IgD-negative memory B cell (primary cell): ENCODE results near the gene NCBP3. TPM values are rescaled to one million over a fixed set of nuclear protein-coding genes. Genes with fewer than 3 reads are reported as not detected.
"Not testable (repeated sequence)": the region's sequence is repeated elsewhere in the genome, so short reads cannot be mapped to it uniquely, and the experiment has no call there.

Experiments
- H3K27ac Mint-ChIP-seq, 3 donors: one replicate each; pipeline ENCODE4 v1.8.0; 2020 to 2022; ENCODE audit warnings: mild to moderate bottlenecking in 3 of 3, mixed read lengths in 3 of 3, moderate library complexity in 1 of 3
- H3K27me3 Mint-ChIP-seq: one replicate; pipeline ENCODE4 v1.8.0; 2021; ENCODE audit warnings: mixed read lengths
- H3K36me3 Mint-ChIP-seq: one replicate; pipeline ENCODE4 v1.8.0; 2020; ENCODE audit warnings: mild to moderate bottlenecking, mixed read lengths
- H3K4me1 Mint-ChIP-seq, 3 donors: one replicate each; pipeline ENCODE4 v1.8.0; 2020 to 2022; ENCODE audit warnings: mixed read lengths in 3 of 3, mild to moderate bottlenecking in 1 of 3
- H3K4me3 Mint-ChIP-seq, 4 donors: one replicate each; pipeline ENCODE4 v1.8.0; 2020 to 2022; ENCODE audit warnings: mild to moderate bottlenecking in 4 of 4, mixed read lengths in 4 of 4, moderate library complexity in 3 of 4
- H3K9me3 Mint-ChIP-seq, 3 donors: one replicate each; pipeline ENCODE4 v1.8.0; 2020 to 2021; ENCODE audit warnings: mixed read lengths in 3 of 3, mild to moderate bottlenecking in 1 of 3
- polyA plus RNA-seq: library from polyadenylated mRNA; unstranded; fragments of 300-500 nt; fragmentation: Illumina TruSeq; gene quantifications from one replicate; pipeline ENCODE4 v1.2.3, GENCODE V29; 2021

The NCBP3 gene
- polyA plus RNA-seq, 1 donor from 2014 or later: 12.5 TPM

DNA sequence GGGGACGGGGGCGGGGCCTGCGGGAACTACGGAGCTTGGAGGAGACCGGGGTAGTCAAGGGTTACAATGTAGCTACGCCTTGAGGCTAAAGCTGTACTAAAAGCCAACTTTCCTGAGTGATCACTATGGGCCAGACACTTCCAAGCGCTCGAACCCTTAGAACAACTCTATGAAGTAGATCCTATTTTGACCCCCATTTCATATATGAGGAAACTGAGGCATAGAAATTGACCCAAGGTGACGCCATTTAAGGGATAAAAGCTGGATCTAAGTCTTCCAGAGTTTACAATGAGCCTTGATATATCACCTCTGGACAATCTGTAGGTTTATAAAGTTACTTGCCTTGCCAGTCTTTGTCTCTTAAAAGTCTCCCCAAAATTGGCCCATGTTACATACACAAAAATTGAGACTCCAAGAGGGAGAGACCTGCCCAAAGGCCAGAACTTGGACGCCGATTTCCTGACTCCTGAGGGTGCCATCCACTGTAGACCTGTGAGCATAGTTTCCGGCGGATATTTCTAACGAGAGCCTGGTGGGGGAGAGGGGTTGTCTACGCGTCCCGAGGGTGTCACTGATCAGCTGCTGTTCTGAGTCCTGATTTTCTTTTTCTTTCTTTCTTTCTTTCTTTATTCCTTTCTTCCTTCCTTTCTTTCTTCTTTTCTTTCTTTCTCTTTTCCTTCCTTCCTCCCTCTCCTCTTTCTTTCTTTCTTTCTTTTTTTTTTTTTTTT is 555 bp upstream of the NCBP3 start:
- Mint-ChIP-seq H3K27ac (peak overlapping the region; percentile 10 to 88 (median 23)), H3K9me3 (no peaks in the 10 kb centered on the region), H3K36me3 (peaks cover 3% of the 10 kb centered on the region), H3K4me1 (peaks cover 13 to 21% (median 14%) of the 10 kb centered on the region in 3 donors), H3K27me3 (no peaks in the 10 kb centered on the region), H3K4me3 (peak overlapping the region; percentile 90 to 98 (median 96))

- Mint-ChIP-seq H3K36me3 (peaks cover 3% of the 10 kb centered on the region), H3K9me3 (no peaks in the 10 kb centered on the region), H3K4me3 (peak overlapping the region; percentile 90 to 98 (median 96)), H3K4me1 (peaks cover 13 to 19% (median 14%) of the 10 kb centered on the region in 3 donors), H3K27ac (peak overlapping the region; percentile 88 to 90 (median 89)), H3K27me3 (no peaks in the 10 kb centered on the region)
Observed at GRCh38 chr17:3845291-3845620, 790 bp downstream of the NCBP3 start.

DNA sequence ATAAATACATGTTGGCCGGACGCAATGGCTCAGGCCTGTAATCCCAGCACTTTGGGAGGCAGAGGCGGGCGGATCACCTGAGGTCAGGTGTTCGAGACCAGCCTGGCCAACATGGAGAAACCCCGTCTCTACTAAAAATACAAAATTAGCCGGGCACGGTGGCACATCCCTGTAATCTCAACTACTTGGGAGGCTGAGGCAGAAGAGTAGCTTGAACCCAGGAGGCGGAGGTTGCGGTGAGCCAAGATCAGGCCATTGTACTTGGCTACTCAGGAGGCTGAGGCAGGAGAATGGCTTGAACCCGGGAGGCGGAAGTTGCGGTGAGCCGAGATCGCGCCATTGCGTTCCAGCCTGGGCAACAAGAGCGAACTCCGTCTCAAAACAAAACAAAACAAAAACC is 1.5 kb downstream of the NCBP3 start:
- H3K4me1 Mint-ChIP-seq: peaks cover 13 to 19% (median 14%) of the 10 kb centered on the region in 3 donors
- H3K27me3 Mint-ChIP-seq, H3K36me3 Mint-ChIP-seq, H3K9me3 Mint-ChIP-seq: not testable (repeated sequence)
- peak overlapping the region; percentile 49 to 96 (median 76) for H3K4me3 Mint-ChIP-seq
- peak overlapping the region in 1 of 3 donors; percentile 33 for H3K27ac Mint-ChIP-seq

DNA sequence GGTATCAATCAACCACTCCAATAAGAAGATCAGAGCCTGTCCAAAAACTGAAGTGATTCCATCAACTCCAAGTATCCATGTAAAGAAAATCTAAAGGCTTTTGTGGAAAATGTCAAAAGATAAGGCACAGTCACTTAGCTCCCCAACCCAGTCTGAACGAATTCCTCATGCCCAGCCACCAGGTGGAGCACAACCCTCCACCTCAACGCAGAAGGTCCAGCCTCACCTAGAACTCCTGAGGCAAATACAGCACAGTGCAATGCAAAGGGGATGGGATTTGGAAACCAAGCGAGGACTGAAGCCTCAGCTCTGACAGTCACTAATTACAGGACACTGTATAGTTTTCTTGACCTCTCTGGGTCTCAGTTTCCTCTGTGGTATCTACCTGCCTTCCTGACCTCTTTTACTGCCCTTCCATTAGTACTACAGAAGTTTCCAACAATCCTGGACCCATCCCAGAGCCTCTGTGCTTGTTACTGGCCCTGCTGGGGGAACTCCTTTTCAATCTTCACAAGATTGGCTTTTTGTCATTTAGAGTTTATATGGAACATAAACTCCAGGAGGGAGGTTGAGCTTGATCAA is 2.0 kb downstream of the NCBP3 start:
- Mint-ChIP-seq H3K4me1 (peaks cover 13 to 19% (median 14%) of the 10 kb centered on the region in 3 donors), H3K27ac (peak overlapping the region in 2 of 3 donors; percentile 33 to 85), H3K9me3 (no peaks in the 10 kb centered on the region), H3K4me3 (peak overlapping the region; percentile 61 to 96 (median 76)), H3K36me3 (peaks cover 3% of the 10 kb centered on the region), H3K27me3 (no peaks in the 10 kb centered on the region)

GRCh38 chr17:3838206-3838605 is 7.8 kb downstream of the NCBP3 start:
- peak overlapping the region in 2 of 4 donors; percentile 37 to 69 for H3K4me3 Mint-ChIP-seq
- H3K4me1 Mint-ChIP-seq: peaks cover 0 to 5% (median 4%) of the 10 kb centered on the region in 3 donors
- peaks cover 11% of the 10 kb centered on the region for H3K36me3 Mint-ChIP-seq
- H3K27me3 Mint-ChIP-seq: no peaks in the 10 kb centered on the region
- no peaks in the 10 kb centered on the region for H3K9me3 Mint-ChIP-seq
- H3K27ac Mint-ChIP-seq: peak overlapping the region in 1 of 3 donors; percentile 47

DNA sequence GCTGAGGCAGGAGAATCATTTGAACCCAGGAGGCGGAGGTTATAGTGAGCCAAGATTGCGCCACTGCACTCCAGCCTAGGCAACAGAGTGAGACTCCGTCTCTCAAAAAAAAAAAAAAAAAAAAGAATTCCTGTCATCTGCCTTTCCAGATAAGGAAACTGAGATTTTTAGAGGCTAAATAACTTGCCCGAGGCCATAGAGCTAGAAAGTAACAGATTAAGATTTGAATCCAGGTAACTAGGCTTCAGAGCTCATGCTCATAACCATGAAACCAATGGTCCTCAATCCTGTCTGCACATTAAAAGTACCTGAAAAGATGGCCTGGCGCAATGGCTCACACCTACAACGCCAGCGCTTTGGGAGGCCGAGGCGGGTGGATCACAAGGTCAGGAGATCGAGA is 9.5 kb downstream of the NCBP3 start:
- Mint-ChIP-seq H3K36me3 (peaks cover 12% of the 10 kb centered on the region), H3K9me3 (no peaks in the 10 kb centered on the region)

GRCh38 chr17:3835410-3836229 is 10.4 kb downstream of the NCBP3 start:
- H3K36me3 Mint-ChIP-seq: peaks cover 12% of the 10 kb centered on the region
- H3K9me3 Mint-ChIP-seq: no peaks in the 10 kb centered on the region
- H3K27me3 Mint-ChIP-seq: no peaks in the 10 kb centered on the region
- peaks cover 0 to 4% (median 4%) of the 10 kb centered on the region in 3 donors for H3K4me1 Mint-ChIP-seq
- peak overlapping the region in 1 of 3 donors; percentile 57 for H3K27ac Mint-ChIP-seq
- no peak overlapping the region for H3K4me3 Mint-ChIP-seq

More for the DNA sequence above, 9.5 kb downstream of the NCBP3 start:
- H3K4me1 Mint-ChIP-seq: peaks cover 0 to 4% (median 4%) of the 10 kb centered on the region in 3 donors
- no peaks in the 10 kb centered on the region for H3K27me3 Mint-ChIP-seq
- H3K4me3 Mint-ChIP-seq: no peak overlapping the region
- no peak overlapping the region for H3K27ac Mint-ChIP-seq

- Mint-ChIP-seq H3K36me3 (peaks cover 12% of the 10 kb centered on the region), H3K4me3 (no peak overlapping the region), H3K27ac (no peak overlapping the region), H3K27me3 (no peaks in the 10 kb centered on the region), H3K9me3 (no peaks in the 10 kb centered on the region), H3K4me1 (peaks cover 0 to 4% (median 4%) of the 10 kb centered on the region in 3 donors)
Observed at GRCh38 chr17:3834811-3835210, 11.2 kb downstream of the NCBP3 start.

DNA sequence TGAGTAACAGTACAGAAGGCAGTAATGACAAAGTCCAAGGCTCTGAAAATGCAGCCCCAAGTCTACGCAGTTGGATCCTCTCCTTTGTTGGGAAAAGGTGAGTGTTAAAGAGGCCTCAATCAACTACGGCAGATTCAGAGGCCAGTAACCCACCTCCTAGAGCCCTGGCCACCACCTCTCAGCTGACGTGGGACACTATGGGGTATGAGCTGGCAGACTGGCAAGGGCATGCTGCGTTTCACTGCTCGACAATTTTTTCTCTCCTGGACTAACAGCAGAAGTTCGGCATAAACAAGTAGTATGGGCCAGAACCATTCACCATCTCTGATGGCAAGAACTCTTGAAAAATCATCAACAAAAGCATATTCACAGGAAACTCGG is 17.2 kb downstream of the NCBP3 start:
- H3K4me3 Mint-ChIP-seq: no peak overlapping the region
- peak overlapping the region in 1 of 3 donors; percentile 15 for H3K27ac Mint-ChIP-seq
- H3K27me3 Mint-ChIP-seq: no peaks in the 10 kb centered on the region
- H3K36me3 Mint-ChIP-seq: peaks cover 6% of the 10 kb centered on the region
- H3K9me3 Mint-ChIP-seq: no peaks in the 10 kb centered on the region
- H3K4me1 Mint-ChIP-seq: peaks cover 0 to 5% (median 3%) of the 10 kb centered on the region in 3 donors

DNA sequence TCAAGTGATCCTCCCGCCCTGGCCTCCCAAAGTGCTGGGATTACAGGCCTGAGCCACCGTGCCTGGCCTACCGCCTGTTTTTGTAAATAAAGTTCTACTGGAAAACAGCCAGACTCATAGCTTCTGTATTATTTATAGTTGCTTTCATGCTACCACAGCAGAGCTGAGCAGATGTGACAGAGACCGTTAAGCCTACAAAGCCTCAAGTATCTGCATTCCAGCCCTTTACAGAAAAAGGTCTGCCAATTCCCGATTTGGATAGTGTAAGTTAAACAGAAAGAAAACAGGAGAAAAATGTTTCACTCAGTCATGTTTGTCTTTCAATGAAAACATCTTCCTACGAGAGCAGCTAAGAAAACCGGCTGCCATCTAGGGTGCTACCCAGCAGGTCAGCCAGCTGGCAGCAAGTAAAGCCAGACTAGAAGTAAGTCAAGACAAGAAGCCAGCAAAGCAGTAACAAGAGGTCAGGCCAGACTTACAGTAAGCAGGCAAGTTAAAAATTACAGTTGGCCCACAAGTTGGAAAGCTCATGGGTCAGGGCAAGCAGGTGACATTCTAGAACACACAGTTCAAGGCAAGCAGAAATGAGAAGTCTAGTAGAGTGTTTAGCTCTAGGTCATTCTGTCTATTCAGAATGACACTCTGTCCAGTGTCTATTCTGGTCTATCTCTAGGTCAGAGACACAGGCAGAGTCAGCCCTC is 17.7 kb downstream of the NCBP3 start:
- Mint-ChIP-seq H3K36me3 (peaks cover 4% of the 10 kb centered on the region), H3K9me3 (no peaks in the 10 kb centered on the region), H3K4me1 (peaks cover 0 to 5% (median 3%) of the 10 kb centered on the region in 3 donors), H3K27me3 (no peaks in the 10 kb centered on the region), H3K27ac (peak overlapping the region in 1 of 3 donors; percentile 57), H3K4me3 (no peak overlapping the region)

- Mint-ChIP-seq H3K9me3 (no peaks in the 10 kb centered on the region), H3K4me3 (no peak overlapping the region), H3K27me3 (no peaks in the 10 kb centered on the region), H3K36me3 (peaks cover 2% of the 10 kb centered on the region), H3K27ac (peak overlapping the region in 1 of 3 donors; percentile 57), H3K4me1 (peaks cover 0 to 5% (median 1%) of the 10 kb centered on the region in 3 donors)
Observed at GRCh38 chr17:3827124-3827773, 18.8 kb downstream of the NCBP3 start.

DNA sequence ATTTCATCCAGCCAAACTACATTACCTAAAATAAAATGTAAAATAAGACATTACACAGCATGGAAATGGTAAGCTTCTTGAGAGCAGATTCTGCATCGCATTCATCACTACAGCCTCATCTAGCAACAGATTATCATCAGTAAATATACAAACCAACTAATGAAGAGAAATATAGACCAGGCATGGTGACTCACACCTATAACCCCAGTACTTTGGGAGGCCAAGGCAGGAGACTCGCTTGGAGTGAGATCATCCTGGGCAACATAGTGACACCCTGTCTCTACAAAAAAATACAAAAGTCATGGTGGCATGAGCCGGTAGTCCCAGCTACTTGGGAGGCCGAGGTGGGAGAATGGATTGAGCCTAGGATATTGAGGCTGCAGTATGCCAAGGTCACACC is 19.9 kb downstream of the NCBP3 start:
- Mint-ChIP-seq H3K27ac (no peak overlapping the region), H3K27me3 (no peaks in the 10 kb centered on the region), H3K4me3 (no peak overlapping the region), H3K9me3 (no peaks in the 10 kb centered on the region), H3K36me3 (peaks cover 2% of the 10 kb centered on the region), H3K4me1 (peaks cover 0 to 5% (median 1%) of the 10 kb centered on the region in 3 donors)

DNA sequence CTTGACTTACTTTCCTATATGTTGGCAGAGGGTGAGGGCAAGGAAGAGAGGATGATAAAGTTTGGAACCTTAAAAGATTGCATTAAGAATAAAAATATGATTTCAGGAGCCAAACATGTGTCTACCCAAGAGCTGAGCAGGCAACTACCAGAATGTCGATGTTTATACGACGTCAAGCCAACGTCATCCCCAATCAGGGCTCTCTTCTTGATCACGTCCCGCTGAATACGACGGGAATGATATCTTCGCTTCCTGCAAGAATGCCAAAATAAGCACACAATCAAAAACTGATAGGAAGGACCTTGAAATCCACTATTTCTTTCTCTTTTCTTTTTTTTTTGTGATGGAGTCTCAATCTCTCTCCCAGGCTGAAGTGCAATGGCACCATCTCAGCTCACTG is 24.9 kb downstream of the NCBP3 start:
- Mint-ChIP-seq H3K27me3 (no peaks in the 10 kb centered on the region), H3K9me3 (no peaks in the 10 kb centered on the region), H3K4me3 (no peak overlapping the region), H3K36me3 (peaks cover 11% of the 10 kb centered on the region), H3K4me1 (peaks cover 13 to 16% (median 13%) of the 10 kb centered on the region in 3 donors), H3K27ac (no peak overlapping the region)

- H3K9me3 Mint-ChIP-seq: no peaks in the 10 kb centered on the region
- H3K27ac Mint-ChIP-seq: peak overlapping the region; percentile 14 to 89 (median 76)
- no peaks in the 10 kb centered on the region for H3K27me3 Mint-ChIP-seq
- peak overlapping the region in 1 of 4 donors; percentile 81 for H3K4me3 Mint-ChIP-seq
- H3K36me3 Mint-ChIP-seq: peaks cover 13% of the 10 kb centered on the region
- H3K4me1 Mint-ChIP-seq: peaks cover 13 to 19% (median 14%) of the 10 kb centered on the region in 3 donors
Observed at GRCh38 chr17:3818786-3819185, 27.3 kb downstream of the NCBP3 start.
